HEK293 (cell line): ENCODE data around the gene KRTAP5-8.
"Not testable (repeated sequence)": the region's sequence is repeated elsewhere in the genome, so short reads cannot be mapped to it uniquely, and the experiment has no call there.

ENCODE experiments used
- ATF2 ChIP-seq: fragments of 450-650 bp; formaldehyde crosslinking; IDR thresholded peaks from 2 replicates; pipeline ENCODE4 v1.5.1; 2016; ENCODE audit warnings: missing biosample characterization, missing genetic modification characterization, low read depth
- CTCF ChIP-seq: fragments of 450-650 bp; formaldehyde crosslinking; IDR thresholded peaks from 2 replicates; pipeline ENCODE4 v1.5.1; 2016; ENCODE audit warnings: missing biosample characterization, missing genetic modification characterization
- KLF16 ChIP-seq: fragments of 450-650 bp; formaldehyde crosslinking; IDR thresholded peaks from 2 replicates; pipeline ENCODE4 v1.5.1; 2017; ENCODE audit warnings: missing biosample characterization, missing genetic modification characterization
- KLF9 ChIP-seq: fragments of 450-650 bp; formaldehyde crosslinking; IDR thresholded peaks from 2 replicates; pipeline ENCODE4 v1.5.1; 2016; ENCODE audit warnings: missing biosample characterization, missing genetic modification characterization, low read depth
- REST ChIP-seq: fragments of 450-650 bp; formaldehyde crosslinking; IDR thresholded peaks from 2 replicates; pipeline ENCODE4 v1.5.1; 2016; ENCODE audit warnings: missing biosample characterization, missing genetic modification characterization
- YY1 ChIP-seq: fragments of 450-650 bp; formaldehyde crosslinking; IDR thresholded peaks from 2 replicates; pipeline ENCODE4 v1.5.1; 2018; ENCODE audit warnings: missing biosample characterization, missing genetic modification characterization
- ZNF146 ChIP-seq: fragments of 450-650 bp; formaldehyde crosslinking; IDR thresholded peaks from 2 replicates; pipeline ENCODE4 v1.5.1; 2016; ENCODE audit warnings: missing biosample characterization, missing genetic modification characterization
- ZNF214 ChIP-seq: fragments of 450-650 bp; formaldehyde crosslinking; IDR thresholded peaks from 2 replicates; pipeline ENCODE4 v1.5.1; 2017; ENCODE audit warnings: missing biosample characterization, mild to moderate bottlenecking, missing genetic modification characterization, borderline replicate concordance
- ZNF274 ChIP-seq, 2 experiments: fragments of 200-500 bp in 1 of 2; fragments of 450-650 bp in 1 of 2; sonication (Bioruptor generic) in 1 of 2; formaldehyde crosslinking in 1 of 2; IDR thresholded peaks; 2 replicates each; pipeline versions ENCODE4 v1.5.1 to v1.6.1; 2014 to 2016; ENCODE audit warnings: borderline replicate concordance in 1 of 2, inconsistent platforms in 1 of 2, low read length in 1 of 2, missing biosample characterization in 1 of 2, missing genetic modification characterization in 1 of 2
- ZNF555 ChIP-seq: fragments of 450-650 bp; formaldehyde crosslinking; conservative IDR thresholded peaks from 2 replicates; pipeline ENCODE4 v1.5.1; 2017; ENCODE audit warnings: missing biosample characterization, mild to moderate bottlenecking, missing genetic modification characterization, inconsistent platforms
- ZNF580 ChIP-seq: fragments of 450-650 bp; formaldehyde crosslinking; IDR thresholded peaks from 2 replicates; pipeline ENCODE4 v1.5.1; 2016; ENCODE audit warnings: missing biosample characterization, missing genetic modification characterization

- not testable (repeated sequence) for TF ChIP-seq CTCF; ZNF146 (tag by site-specific recombination); ATF2 (tag by site-specific recombination); ZNF580 (tag by site-specific recombination); KLF16 (tag by site-specific recombination); REST (tag by site-specific recombination); ZNF555 (tag by site-specific recombination); KLF9 (tag by site-specific recombination); YY1 (tag by site-specific recombination); ZNF214 (tag by site-specific recombination); ZNF274 (IDR thresholded peaks at IDR 0.05; ENCODE audit: low read length); ZNF274 (tag by site-specific recombination; IDR thresholded peaks at IDR 0.05; ENCODE audit: borderline replicate concordance)
Measured at GRCh38 chr11:71537977-71538665, at the start of gene KRTAP5-8.
